HepG2 (cell line): ENCODE measurements around the gene CCDC148. TPM values are rescaled to one million over a fixed set of nuclear protein-coding genes. Genes with fewer than 3 reads are reported as not detected.
A peak's percentile ranks its signal among the peaks of the same experiment; 100 is the strongest.

ENCODE experiments used
- CBX1 ChIP-seq: IDR thresholded peaks from one replicate; pipeline ENCODE4 v1.6.1; 2016; ENCODE audit warnings: antibody characterized with exemption, low read depth
- EP300 ChIP-seq, 3 experiments: sonication (generic) in 1 of 3; formaldehyde crosslinking in 1 of 3; IDR thresholded peaks; 2 replicates each; pipeline versions ENCODE4 v1.5.1 to v1.6.1; 2011 to 2020; ENCODE audit warnings: low read depth in 2 of 3, low read length in 2 of 3, borderline replicate concordance in 1 of 3, improper control_type of control experiment in 1 of 3, mild to moderate bottlenecking in 1 of 3, missing genetic modification reagents in 1 of 3, moderate library complexity in 1 of 3
- KDM6A ChIP-seq: IDR thresholded peaks from 2 replicates; pipeline ENCODE4 v1.6.1; 2016; ENCODE audit warnings: low read depth
- MXD4 ChIP-seq: IDR thresholded peaks from 2 replicates; pipeline ENCODE4 v1.6.1; 2016; ENCODE audit warnings: mild to moderate bottlenecking, missing biosample characterization, missing genetic modification reagents
- MXI1 ChIP-seq: IDR thresholded peaks from 3 replicates; pipeline ENCODE4 v1.6.1; 2012; ENCODE audit warnings: low read depth, low read length, inconsistent platforms, borderline replicate concordance
- NAIF1 ChIP-seq: sonication (generic); formaldehyde crosslinking; IDR thresholded peaks from 2 replicates; pipeline ENCODE4 v1.5.0; 2020; ENCODE audit warnings: mild to moderate bottlenecking, missing genetic modification reagents, borderline replicate concordance
- NFE2L2 ChIP-seq: fragments of 150-350 bp; IDR thresholded peaks from 2 replicates; pipeline ENCODE4 v1.6.1; 2014; ENCODE audit warnings: low read length
- PPARG ChIP-seq: conservative IDR thresholded peaks from 2 replicates; pipeline ENCODE4 v1.6.1; 2016; ENCODE audit warnings: missing biosample characterization, missing genetic modification reagents
- SMAD1 ChIP-seq: sonication (generic); formaldehyde crosslinking; IDR thresholded peaks from 2 replicates; pipeline ENCODE4 v1.4.0; 2020; ENCODE audit warnings: missing genetic modification reagents, low read depth, mild to moderate bottlenecking, borderline replicate concordance
- SOX13 ChIP-seq, 3 experiments: fragments of 450-650 bp in 1 of 3; sonication (generic) in 1 of 3; formaldehyde crosslinking in 1 of 3; IDR thresholded peaks in 2 of 3; conservative IDR thresholded peaks in 1 of 3; 2 replicates each; pipeline versions ENCODE4 v1.5.0 to v1.6.1; 2016 to 2020; ENCODE audit warnings: antibody characterized with exemption in 1 of 3, mild to moderate bottlenecking in 1 of 3, missing compliant biosample characterization in 1 of 3, missing genetic modification reagents in 1 of 3, moderate library complexity in 1 of 3
- ZBTB42 ChIP-seq: sonication (generic); formaldehyde crosslinking; IDR thresholded peaks from 2 replicates; pipeline ENCODE4 v1.5.0; 2020; ENCODE audit warnings: mild to moderate bottlenecking, missing genetic modification reagents
- ZKSCAN8 ChIP-seq: IDR thresholded peaks from 2 replicates; pipeline ENCODE4 v1.6.1; 2016; ENCODE audit warnings: borderline replicate concordance, missing genetic modification reagents, missing compliant biosample characterization
- ZNF274 ChIP-seq: sonication (generic); formaldehyde crosslinking; IDR thresholded peaks from 2 replicates; pipeline ENCODE4 v1.5.1; 2020; ENCODE audit warnings: mild to moderate bottlenecking, missing genetic modification reagents
- ZNF337 ChIP-seq: sonication (generic); formaldehyde crosslinking; IDR thresholded peaks from 2 replicates; pipeline ENCODE4 v1.5.1; 2020; ENCODE audit warnings: missing genetic modification reagents, low read depth, mild to moderate bottlenecking, borderline replicate concordance
- ZNF724P ChIP-seq: sonication (generic); formaldehyde crosslinking; IDR thresholded peaks from 2 replicates; pipeline ENCODE4 v1.8.0; 2022; ENCODE audit warnings: missing genetic modification reagents, borderline replicate concordance
- ZSCAN21 ChIP-seq: sonication (generic); formaldehyde crosslinking; IDR thresholded peaks from 2 replicates; pipeline ENCODE4 v1.8.0; 2022; ENCODE audit warnings: mild to moderate bottlenecking, missing genetic modification reagents, moderate library complexity, borderline replicate concordance
- polyA plus RNA-seq, 8 experiments: library from polyadenylated mRNA; depleted of rRNA in 3 of 8; stranded (reverse) in 7 of 8; unstranded in 1 of 8; fragments of >200 nt; fragmentation: Illumina TruSeq in 4 of 8; extraction: Trizol in 4 of 8; gene quantifications; 2 replicates each; pipeline versions ENCODE4 v1.2.1 to v1.2.3, GENCODE V29; 2011 to 2016; ENCODE audit warnings: low read depth in 4 of 8, missing spikeins in 1 of 8, mixed read lengths in 1 of 8; ENCODE audit not compliant: insufficient read depth in 1 of 8
- total RNA-seq, 5 experiments: library from RNA; depleted of rRNA; stranded (reverse); fragments of >200 nt; fragmentation: Illumina TruSeq; extraction: Trizol; gene quantifications; 2 replicates each; pipeline ENCODE4 v1.2.3, GENCODE V29; 2016; ENCODE audit warnings: low read depth in 1 of 5
- TF ChIP-seq, protein P1 (sequence below): sonication (generic); formaldehyde crosslinking; IDR thresholded peaks from 2 replicates; pipeline ENCODE4 v1.9.0; 2021; ENCODE audit warnings: missing genetic modification reagents, borderline replicate concordance
- TF ChIP-seq, protein P2 (sequence below): IDR thresholded peaks from 2 replicates; pipeline ENCODE4 v1.6.1; 2016
- TF ChIP-seq, protein P3 (sequence below): IDR thresholded peaks from 2 replicates; pipeline ENCODE4 v1.6.1; 2016
- TF ChIP-seq, protein P4 (sequence below): IDR thresholded peaks from 2 replicates; pipeline ENCODE4 v1.6.1; 2012; ENCODE audit warnings: low read depth, low read length, improper control_type of control experiment
- TF ChIP-seq, protein P5 (sequence below): sonication (generic); formaldehyde crosslinking; IDR thresholded peaks from 2 replicates; pipeline ENCODE4 v1.4.0; 2020; ENCODE audit warnings: mild to moderate bottlenecking, missing genetic modification reagents
- TF ChIP-seq, protein P6 (sequence below): sonication (generic); formaldehyde crosslinking; IDR thresholded peaks from 2 replicates; pipeline ENCODE4 v1.4.0; 2020; ENCODE audit warnings: low read depth, mild to moderate bottlenecking, missing genetic modification reagents

The CCDC148 gene
- total and polyA plus RNA-seq, 2 of the 13 experiments (the other 11 are each of a cell fraction or from before 2014, with no cell fraction given): 0.30 to 0.49 TPM

DNA sequence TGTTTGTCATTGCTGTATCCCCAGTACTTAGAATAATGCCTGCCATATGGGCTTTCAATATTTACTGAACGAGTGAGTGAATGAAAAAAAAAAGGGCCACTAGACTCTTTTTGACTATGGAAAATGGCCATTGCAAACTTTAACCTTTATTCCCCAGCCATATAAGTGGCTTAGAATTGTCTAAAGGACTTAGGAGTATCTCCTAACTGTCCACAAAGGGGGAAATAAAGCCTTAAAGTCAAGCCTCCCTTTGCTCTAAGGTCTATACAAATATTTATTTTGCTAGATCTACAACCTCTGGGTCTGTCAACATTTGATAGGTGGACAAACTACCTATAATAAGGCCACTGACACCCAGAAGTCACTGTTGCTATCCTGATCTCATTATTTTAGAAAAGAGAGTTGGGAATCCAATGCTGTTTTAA lies 329.2 kb downstream of the CCDC148 start (continued):
- TF ChIP-seq, protein P1, sequence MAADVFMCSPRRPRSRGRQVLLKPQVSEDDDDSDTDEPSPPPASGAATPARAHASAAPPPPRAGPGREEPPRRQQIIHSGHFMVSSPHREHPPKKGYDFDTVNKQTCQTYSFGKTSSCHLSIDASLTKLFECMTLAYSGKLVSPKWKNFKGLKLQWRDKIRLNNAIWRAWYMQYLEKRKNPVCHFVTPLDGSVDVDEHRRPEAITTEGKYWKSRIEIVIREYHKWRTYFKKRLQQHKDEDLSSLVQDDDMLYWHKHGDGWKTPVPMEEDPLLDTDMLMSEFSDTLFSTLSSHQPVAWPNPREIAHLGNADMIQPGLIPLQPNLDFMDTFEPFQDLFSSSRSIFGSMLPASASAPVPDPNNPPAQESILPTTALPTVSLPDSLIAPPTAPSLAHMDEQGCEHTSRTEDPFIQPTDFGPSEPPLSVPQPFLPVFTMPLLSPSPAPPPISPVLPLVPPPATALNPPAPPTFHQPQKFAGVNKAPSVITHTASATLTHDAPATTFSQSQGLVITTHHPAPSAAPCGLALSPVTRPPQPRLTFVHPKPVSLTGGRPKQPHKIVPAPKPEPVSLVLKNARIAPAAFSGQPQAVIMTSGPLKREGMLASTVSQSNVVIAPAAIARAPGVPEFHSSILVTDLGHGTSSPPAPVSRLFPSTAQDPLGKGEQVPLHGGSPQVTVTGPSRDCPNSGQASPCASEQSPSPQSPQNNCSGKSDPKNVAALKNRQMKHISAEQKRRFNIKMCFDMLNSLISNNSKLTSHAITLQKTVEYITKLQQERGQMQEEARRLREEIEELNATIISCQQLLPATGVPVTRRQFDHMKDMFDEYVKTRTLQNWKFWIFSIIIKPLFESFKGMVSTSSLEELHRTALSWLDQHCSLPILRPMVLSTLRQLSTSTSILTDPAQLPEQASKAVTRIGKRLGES (CRISPR knock-in tag): no peak
- TF ChIP-seq, protein P2, sequence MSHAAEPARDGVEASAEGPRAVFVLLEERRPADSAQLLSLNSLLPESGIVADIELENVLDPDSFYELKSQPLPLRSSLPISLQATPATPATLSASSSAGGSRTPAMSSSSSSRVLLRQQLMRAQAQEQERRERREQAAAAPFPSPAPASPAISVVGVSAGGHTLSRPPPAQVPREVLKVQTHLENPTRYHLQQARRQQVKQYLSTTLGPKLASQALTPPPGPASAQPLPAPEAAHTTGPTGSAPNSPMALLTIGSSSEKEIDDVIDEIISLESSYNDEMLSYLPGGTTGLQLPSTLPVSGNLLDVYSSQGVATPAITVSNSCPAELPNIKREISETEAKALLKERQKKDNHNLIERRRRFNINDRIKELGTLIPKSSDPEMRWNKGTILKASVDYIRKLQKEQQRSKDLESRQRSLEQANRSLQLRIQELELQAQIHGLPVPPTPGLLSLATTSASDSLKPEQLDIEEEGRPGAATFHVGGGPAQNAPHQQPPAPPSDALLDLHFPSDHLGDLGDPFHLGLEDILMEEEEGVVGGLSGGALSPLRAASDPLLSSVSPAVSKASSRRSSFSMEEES (CRISPR knock-in tag): no peak
- TF ChIP-seq NAIF1 (CRISPR knock-in tag) (no peak), ZKSCAN8 (CRISPR knock-in tag) (no peak), KDM6A (CRISPR knock-in tag) (peak; percentile 53), ZNF274 (no peak), CBX1 (no peak), ZNF337 (CRISPR knock-in tag) (no peak), ZNF724P (CRISPR knock-in tag) (no peak), PPARG (CRISPR knock-in tag) (peak; percentile 85), NFE2L2 (no peak), EP300 (IDR thresholded peaks at IDR 0.05; ENCODE audit: low read depth in 2 of 2, low read length in 2 of 2) (peak in 1 of 2 experiments; percentile 87; a peak in 2 of 4 replicates), EP300 (CRISPR knock-in tag; IDR thresholded peaks at IDR 0.05; ENCODE audit: borderline replicate concordance) (no peak), SMAD1 (CRISPR knock-in tag) (no peak), ZBTB42 (CRISPR knock-in tag) (no peak), MXD4 (no peak), SOX13 (IDR thresholded peaks at IDR 0.05) (no peak), SOX13 (CRISPR knock-in tag; conservative IDR thresholded peaks at IDR 0.05 in 1 of 2, IDR thresholded peaks at IDR 0.05 in 1 of 2) (peak in 1 of 2 experiments; percentile 85; a peak in 2 of 4 replicates), MXI1 (no peak), ZSCAN21 (no peak)
- TF ChIP-seq, protein P3, sequence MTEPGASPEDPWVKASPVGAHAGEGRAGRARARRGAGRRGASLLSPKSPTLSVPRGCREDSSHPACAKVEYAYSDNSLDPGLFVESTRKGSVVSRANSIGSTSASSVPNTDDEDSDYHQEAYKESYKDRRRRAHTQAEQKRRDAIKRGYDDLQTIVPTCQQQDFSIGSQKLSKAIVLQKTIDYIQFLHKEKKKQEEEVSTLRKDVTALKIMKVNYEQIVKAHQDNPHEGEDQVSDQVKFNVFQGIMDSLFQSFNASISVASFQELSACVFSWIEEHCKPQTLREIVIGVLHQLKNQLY (CRISPR knock-in tag): no peak
- TF ChIP-seq, protein P4, sequence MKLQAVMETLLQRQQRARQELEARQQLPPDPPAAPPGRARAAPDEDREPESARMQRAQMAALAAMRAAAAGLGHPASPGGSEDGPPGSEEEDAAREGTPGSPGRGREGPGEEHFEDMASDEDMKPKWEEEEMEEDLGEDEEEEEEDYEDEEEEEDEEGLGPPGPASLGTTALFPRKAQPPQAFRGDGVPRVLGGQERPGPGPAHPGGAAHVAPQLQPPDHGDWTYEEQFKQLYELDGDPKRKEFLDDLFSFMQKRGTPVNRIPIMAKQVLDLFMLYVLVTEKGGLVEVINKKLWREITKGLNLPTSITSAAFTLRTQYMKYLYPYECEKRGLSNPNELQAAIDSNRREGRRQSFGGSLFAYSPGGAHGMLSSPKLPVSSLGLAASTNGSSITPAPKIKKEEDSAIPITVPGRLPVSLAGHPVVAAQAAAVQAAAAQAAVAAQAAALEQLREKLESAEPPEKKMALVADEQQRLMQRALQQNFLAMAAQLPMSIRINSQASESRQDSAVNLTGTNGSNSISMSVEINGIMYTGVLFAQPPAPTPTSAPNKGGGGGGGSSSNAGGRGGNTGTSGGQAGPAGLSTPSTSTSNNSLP: peak; percentile 46; the same call in 1 of the 2 replicates
- TF ChIP-seq, protein P5, sequence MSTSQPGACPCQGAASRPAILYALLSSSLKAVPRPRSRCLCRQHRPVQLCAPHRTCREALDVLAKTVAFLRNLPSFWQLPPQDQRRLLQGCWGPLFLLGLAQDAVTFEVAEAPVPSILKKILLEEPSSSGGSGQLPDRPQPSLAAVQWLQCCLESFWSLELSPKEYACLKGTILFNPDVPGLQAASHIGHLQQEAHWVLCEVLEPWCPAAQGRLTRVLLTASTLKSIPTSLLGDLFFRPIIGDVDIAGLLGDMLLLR (CRISPR knock-in tag): no peak
- TF ChIP-seq, protein P6, sequence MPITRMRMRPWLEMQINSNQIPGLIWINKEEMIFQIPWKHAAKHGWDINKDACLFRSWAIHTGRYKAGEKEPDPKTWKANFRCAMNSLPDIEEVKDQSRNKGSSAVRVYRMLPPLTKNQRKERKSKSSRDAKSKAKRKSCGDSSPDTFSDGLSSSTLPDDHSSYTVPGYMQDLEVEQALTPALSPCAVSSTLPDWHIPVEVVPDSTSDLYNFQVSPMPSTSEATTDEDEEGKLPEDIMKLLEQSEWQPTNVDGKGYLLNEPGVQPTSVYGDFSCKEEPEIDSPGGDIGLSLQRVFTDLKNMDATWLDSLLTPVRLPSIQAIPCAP (CRISPR knock-in tag): no peak
